ES-I3 (cell line): ENCODE data around the gene C1orf167.

Source experiments
- H3K36me3 ChIP-seq: 2 replicates; pipeline ENCODE4 v1.6.1; 2013; ENCODE audit warnings: mild to moderate bottlenecking, low read length, control low read depth, moderate library complexity; ENCODE audit not compliant: insufficient read depth
- H3K4me1 ChIP-seq: 2 replicates; pipeline ENCODE4 v1.6.1; 2013; ENCODE audit warnings: mild to moderate bottlenecking, control low read depth, low read length; ENCODE audit not compliant: insufficient read depth
- H3K9ac ChIP-seq: 2 replicates; pipeline ENCODE4 v1.6.1; 2013; ENCODE audit warnings: low read depth, mild to moderate bottlenecking, low read length, moderate library complexity
- H3K9me3 ChIP-seq: 2 replicates; pipeline ENCODE4 v1.6.1; 2013; ENCODE audit warnings: mild to moderate bottlenecking, low read length, moderate library complexity; ENCODE audit not compliant: control insufficient read depth, insufficient read depth

Gene C1orf167

GRCh38 chr1:11744287-11744686, 17.7 kb upstream of the C1orf167 start:
- Histone ChIP-seq H3K36me3 (peaks cover 5% of the 10 kb centered on the region; the same call in 1 of the 2 replicates), H3K4me1 (peaks cover 5% of the 10 kb centered on the region; the same call in 1 of the 2 replicates), H3K9ac (no peak overlapping the region), H3K9me3 (no peaks in the 10 kb centered on the region)

DNA sequence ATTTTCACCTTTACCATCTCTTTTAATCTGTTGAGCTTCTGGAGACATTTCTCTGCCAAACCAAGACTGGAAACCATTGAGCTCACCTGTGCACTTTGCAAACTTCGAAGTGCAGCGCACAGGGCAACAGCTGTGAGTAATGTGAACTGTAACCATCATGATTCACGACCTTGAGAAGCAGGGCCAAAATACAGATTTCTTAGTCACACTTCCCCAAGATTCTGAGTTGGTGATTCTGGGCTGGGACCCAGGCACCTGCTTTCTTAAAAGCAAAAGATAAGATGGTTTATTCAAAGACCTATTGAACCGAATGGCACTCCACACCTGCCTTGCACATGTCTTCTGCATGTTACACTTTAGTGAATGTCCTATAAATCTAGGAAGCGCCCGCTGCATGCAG, 15.9 kb upstream of the C1orf167 start:
- no peak overlapping the region for H3K9ac ChIP-seq
- H3K36me3 ChIP-seq, result peaks cover 5% of the 10 kb centered on the region; the same call in 1 of the 2 replicates
- H3K4me1 ChIP-seq, result no peaks in the 10 kb centered on the region
- no peaks in the 10 kb centered on the region for H3K9me3 ChIP-seq

GRCh38 chr1:11746795-11747487, 15.1 kb upstream of the C1orf167 start:
- Histone ChIP-seq H3K9ac (no peak overlapping the region), H3K36me3 (peaks cover 5% of the 10 kb centered on the region; the same call in 1 of the 2 replicates), H3K4me1 (no peaks in the 10 kb centered on the region), H3K9me3 (no peaks in the 10 kb centered on the region)

GRCh38 chr1:11748294-11749202, 13.4 kb upstream of the C1orf167 start:
- Histone ChIP-seq H3K9ac (no peak overlapping the region), H3K9me3 (no peaks in the 10 kb centered on the region), H3K4me1 (peaks cover 10% of the 10 kb centered on the region), H3K36me3 (peaks cover 5% of the 10 kb centered on the region; the same call in 1 of the 2 replicates)

- Histone ChIP-seq H3K4me1 (peaks cover 15% of the 10 kb centered on the region), H3K9me3 (no peaks in the 10 kb centered on the region), H3K9ac (no peak overlapping the region)
These were observed 12.7 kb upstream of the C1orf167 start for GRCh38 chr1:11749203-11749689.

DNA sequence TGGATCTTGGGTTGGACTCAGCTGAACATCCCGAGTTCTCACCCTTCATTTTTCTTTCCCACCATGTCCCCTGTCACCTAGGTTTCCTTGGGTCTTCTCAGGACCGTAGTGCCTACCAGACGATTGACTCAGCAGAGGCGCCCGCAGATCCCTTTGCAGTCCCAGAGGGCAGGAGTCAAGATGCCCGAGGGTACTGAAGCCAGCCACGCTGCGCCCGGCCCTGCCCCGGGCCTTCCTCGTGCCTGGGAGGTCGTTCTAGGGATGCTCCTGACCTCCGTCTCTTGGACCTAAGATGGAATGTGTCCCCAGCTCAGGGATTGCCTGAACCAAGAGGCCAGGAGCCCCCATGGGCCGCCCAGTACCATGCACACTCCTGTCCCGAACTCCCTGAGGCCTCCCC, 12.0 kb upstream of the C1orf167 start:
- peaks cover 5% of the 10 kb centered on the region; the same call in 1 of the 2 replicates for H3K36me3 ChIP-seq
- no peak overlapping the region for H3K9ac ChIP-seq
- peaks cover 15% of the 10 kb centered on the region for H3K4me1 ChIP-seq
- H3K9me3 ChIP-seq, result no peaks in the 10 kb centered on the region

More at GRCh38 chr1:11749203-11749689, 12.7 kb upstream of the C1orf167 start:
- peaks cover 5% of the 10 kb centered on the region; the same call in 1 of the 2 replicates for H3K36me3 ChIP-seq

GRCh38 chr1:11751087-11751486, 10.9 kb upstream of the C1orf167 start:
- peaks cover 4% of the 10 kb centered on the region; the same call in 1 of the 2 replicates for H3K36me3 ChIP-seq
- H3K9ac ChIP-seq, result no peak overlapping the region

DNA sequence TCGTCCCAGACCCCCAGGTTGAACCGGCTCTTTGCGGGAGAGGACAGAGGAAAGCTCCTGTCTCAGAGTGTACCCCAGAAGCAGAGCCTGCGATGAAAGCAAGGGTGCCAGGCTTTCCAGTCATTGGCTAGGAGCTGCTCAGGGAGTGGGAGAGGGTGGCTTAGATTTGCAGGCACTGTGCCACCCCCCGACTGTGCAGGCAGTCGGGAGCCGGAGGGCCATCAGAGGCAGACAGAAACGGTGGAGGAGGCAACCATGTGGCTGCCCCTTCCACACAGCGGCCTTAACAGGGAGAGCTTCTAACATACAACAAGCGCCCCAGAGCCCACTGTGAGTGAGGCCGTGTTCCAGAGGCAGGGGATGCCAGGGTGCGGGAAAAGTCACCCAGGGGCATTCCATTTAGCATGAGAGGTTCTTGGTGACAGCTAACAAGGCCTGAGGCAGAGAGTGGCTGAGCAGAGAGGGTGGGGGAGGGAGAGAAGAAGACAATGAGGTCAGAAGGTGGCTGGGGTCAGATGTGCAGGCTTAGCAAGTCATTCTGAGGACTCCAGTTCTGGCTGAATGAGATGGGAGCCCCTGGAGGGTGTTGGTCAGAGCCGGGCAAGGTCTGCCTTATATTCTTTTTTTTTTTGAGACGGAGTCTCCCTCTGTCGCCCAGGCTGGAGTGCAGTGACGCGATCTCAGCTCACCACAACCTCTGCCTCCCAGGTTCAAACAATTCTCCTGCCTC, 9.5 kb upstream of the C1orf167 start:
- Histone ChIP-seq H3K9me3 (no peaks in the 10 kb centered on the region), H3K9ac (no peak overlapping the region), H3K36me3 (no peaks in the 10 kb centered on the region), H3K4me1 (peaks cover 15% of the 10 kb centered on the region)

More at GRCh38 chr1:11751087-11751486, 10.9 kb upstream of the C1orf167 start:
- Histone ChIP-seq H3K4me1 (peaks cover 15% of the 10 kb centered on the region), H3K9me3 (no peaks in the 10 kb centered on the region)

GRCh38 chr1:11753555-11754208, 8.3 kb upstream of the C1orf167 start:
- peaks cover 15% of the 10 kb centered on the region for H3K4me1 ChIP-seq
- H3K9ac ChIP-seq, result no peak overlapping the region
- H3K36me3 ChIP-seq, result no peaks in the 10 kb centered on the region
- H3K9me3 ChIP-seq, result no peaks in the 10 kb centered on the region

DNA sequence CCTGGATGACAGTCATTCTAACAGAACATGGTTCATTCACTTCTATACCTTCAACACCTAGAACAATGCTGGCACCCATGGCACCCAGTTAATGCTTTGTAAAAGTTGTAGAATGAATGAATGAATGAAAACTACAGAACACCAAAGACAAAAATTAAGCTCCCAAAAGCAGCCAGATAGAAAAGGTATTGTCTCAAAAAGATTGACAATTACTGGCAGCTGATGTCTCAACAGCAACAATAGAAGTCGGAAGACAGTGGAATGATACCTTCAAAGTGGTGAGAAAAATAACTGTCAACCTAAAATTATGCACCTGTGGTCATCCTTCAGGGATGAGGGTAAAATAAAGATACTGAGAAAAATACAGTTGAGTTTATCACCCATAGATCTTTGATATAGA, 4.9 kb upstream of the C1orf167 start:
- no peak overlapping the region for H3K9ac ChIP-seq
- no peaks in the 10 kb centered on the region for H3K9me3 ChIP-seq
- H3K4me1 ChIP-seq, result peaks cover 15% of the 10 kb centered on the region
- no peaks in the 10 kb centered on the region for H3K36me3 ChIP-seq

DNA sequence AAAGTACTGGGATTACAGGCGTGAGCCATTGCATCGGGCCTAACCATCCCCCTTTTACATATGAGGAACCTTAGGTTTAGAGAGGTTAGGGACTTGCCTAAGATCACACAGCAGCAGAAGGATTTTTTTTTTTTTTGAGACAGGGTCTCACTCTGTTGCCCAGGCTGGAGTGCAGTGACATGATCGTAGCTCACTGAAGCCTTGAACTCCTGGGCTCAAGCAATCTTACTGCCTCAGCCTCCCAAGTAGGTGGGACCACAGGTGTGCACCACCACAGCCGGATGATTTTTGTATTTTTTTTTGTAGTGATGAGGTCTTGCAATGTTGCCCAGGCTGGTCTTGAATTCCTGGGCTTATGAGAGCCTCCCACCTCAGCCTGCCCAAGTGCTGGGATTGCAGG, 2.2 kb upstream of the C1orf167 start:
- H3K36me3 ChIP-seq, result no peaks in the 10 kb centered on the region
- H3K4me1 ChIP-seq, result peaks cover 6% of the 10 kb centered on the region; the same call in 1 of the 2 replicates

DNA sequence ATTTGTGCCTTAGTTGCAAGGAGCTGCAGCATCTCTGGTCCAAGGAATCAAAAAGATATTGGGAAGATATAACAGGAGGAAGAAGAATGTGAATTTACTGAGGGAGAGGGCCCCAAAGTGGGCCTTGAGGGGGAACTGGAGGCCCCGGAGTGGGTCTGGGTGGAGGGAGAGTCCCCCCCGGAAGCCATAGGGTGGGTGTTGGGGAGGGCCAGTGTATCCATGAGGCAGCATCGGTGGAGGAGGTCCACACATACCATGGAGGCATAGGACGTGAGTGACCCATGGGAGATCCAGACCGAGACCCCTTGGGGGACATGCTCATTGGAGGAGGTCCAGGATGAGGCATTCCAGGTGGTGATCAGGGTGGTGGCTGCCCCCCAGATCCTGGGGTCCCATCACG, 708 bp upstream of the C1orf167 start:
- Histone ChIP-seq H3K9ac (no peak overlapping the region), H3K9me3 (no peaks in the 10 kb centered on the region), H3K36me3 (no peaks in the 10 kb centered on the region), H3K4me1 (peaks cover 6% of the 10 kb centered on the region; the same call in 1 of the 2 replicates)

More for the DNA sequence above, 2.2 kb upstream of the C1orf167 start:
- H3K9ac ChIP-seq, result no peak overlapping the region
- H3K9me3 ChIP-seq, result no peaks in the 10 kb centered on the region

DNA sequence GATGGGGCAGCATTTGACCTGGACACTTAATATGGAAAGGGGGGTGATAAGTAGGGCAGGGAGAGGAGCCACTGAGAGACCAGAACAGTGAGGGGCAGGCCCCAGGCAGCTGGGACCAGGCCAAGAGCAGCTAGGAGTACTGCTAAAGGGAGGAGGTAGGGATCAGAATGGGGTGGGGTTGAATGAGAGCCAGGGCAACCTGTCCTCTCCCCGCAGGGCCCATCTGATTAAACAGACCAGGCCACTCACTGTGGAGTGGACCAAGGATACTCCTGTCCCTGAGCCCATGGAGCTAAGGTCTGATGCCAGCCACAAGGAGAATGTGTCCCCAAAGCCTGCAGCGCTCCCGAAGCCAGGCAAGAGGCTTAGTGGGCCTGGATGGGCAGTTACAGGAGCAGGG, 2.1 kb downstream of the C1orf167 start:
- H3K9ac ChIP-seq, result no peak overlapping the region
- H3K4me1 ChIP-seq, result peaks cover 6% of the 10 kb centered on the region; the same call in 1 of the 2 replicates
- H3K9me3 ChIP-seq, result no peaks in the 10 kb centered on the region
- no peaks in the 10 kb centered on the region for H3K36me3 ChIP-seq
